GM23338 (cell line): ENCODE results near the gene ZSCAN26. TPM values are rescaled to one million over a fixed set of nuclear protein-coding genes. Genes with fewer than 3 reads are reported as not detected.
"Not testable (repeated sequence)": the region's sequence is repeated elsewhere in the genome, so short reads cannot be mapped to it uniquely, and the experiment has no call there.

Experiments used
- ATAC-seq: fragments of 200-7000 bp; cut with Tn5 transposase; 3 replicates; pipeline ENCODE4 v1.9.1; 2020
- DNase-seq: peaks from one replicate; pipeline ENCODE4 v3.0.0-alpha.2; 2015; ENCODE audit warnings: low spot score
- H2AFZ ChIP-seq: fragments of 200-600 bp; sonication (generic); 2 replicates; pipeline ENCODE4 v1.8.0; 2016; ENCODE audit warnings: antibody characterized with exemption, mild to moderate bottlenecking, moderate library complexity
- H3F3A ChIP-seq: fragments of 200-600 bp; sonication (generic); replicated peaks from 2 replicates; pipeline ENCODE4 v1.8.0; 2017; ENCODE audit warnings: antibody characterized with exemption, mixed run types, low read depth
- H3K27ac ChIP-seq: fragments of 200-600 bp; sonication (generic); 2 replicates; pipeline ENCODE4 v1.6.1; 2016; ENCODE audit warnings: low read depth
- H3K27me3 ChIP-seq: fragments of 200-600 bp; sonication (generic); 2 replicates; pipeline ENCODE4 v1.8.0; 2016; ENCODE audit warnings: mild to moderate bottlenecking, mixed run types, moderate library complexity; ENCODE audit not compliant: insufficient read depth
- H3K36me3 ChIP-seq: fragments of 200-600 bp; sonication (generic); 2 replicates; pipeline ENCODE4 v1.8.0; 2016; ENCODE audit warnings: mild to moderate bottlenecking; ENCODE audit not compliant: insufficient read depth
- H3K4me1 ChIP-seq: fragments of 200-600 bp; sonication (generic); 2 replicates; pipeline ENCODE4 v1.8.0; 2016; ENCODE audit warnings: mild to moderate bottlenecking, moderate library complexity; ENCODE audit not compliant: insufficient read depth
- H3K4me2 ChIP-seq: fragments of 200-600 bp; sonication (generic); 2 replicates; pipeline ENCODE4 v1.7.1; 2017; ENCODE audit warnings: mixed run types
- H3K4me3 ChIP-seq: fragments of 200-600 bp; sonication (generic); 2 replicates; pipeline ENCODE4 v1.6.1; 2016; ENCODE audit warnings: mixed run types
- H3K79me2 ChIP-seq: fragments of 200-600 bp; sonication (generic); replicated peaks from 2 replicates; pipeline ENCODE4 v1.8.0; 2017; ENCODE audit warnings: mild to moderate bottlenecking; ENCODE audit not compliant: insufficient read depth
- H3K9me2 ChIP-seq: fragments of 200-600 bp; sonication (generic); 2 replicates; pipeline ENCODE4 v1.8.0; 2017; ENCODE audit not compliant: insufficient read depth
- H4K20me1 ChIP-seq: fragments of 200-600 bp; sonication (generic); replicated peaks from 2 replicates; pipeline ENCODE4 v1.8.0; 2017; ENCODE audit warnings: mild to moderate bottlenecking; ENCODE audit not compliant: insufficient read depth
- H3K27ac Mint-ChIP-seq: 2 replicates; pipeline ENCODE4 v1.8.0; 2020; ENCODE audit warnings: inconsistent platforms, mild to moderate bottlenecking, moderate library complexity, mixed read lengths
- H3K27me3 Mint-ChIP-seq: 3 replicates; pipeline ENCODE4 v1.8.0; 2022; ENCODE audit warnings: low read depth, mild to moderate bottlenecking, moderate library complexity, mixed read lengths, inconsistent platforms; ENCODE audit not compliant: insufficient read depth, poor library complexity
- H3K36me3 Mint-ChIP-seq: 3 replicates; pipeline ENCODE4 v1.8.0; 2021; ENCODE audit warnings: low read depth, mild to moderate bottlenecking, inconsistent platforms, moderate library complexity, mixed read lengths
- H3K4me1 Mint-ChIP-seq: 3 replicates; pipeline ENCODE4 v1.8.0; 2020; ENCODE audit warnings: mild to moderate bottlenecking, inconsistent platforms, mixed read lengths
- H3K4me3 Mint-ChIP-seq: 3 replicates; pipeline ENCODE4 v1.8.0; 2021; ENCODE audit warnings: moderate library complexity, mild to moderate bottlenecking, inconsistent platforms, mixed read lengths
- H3K9me3 Mint-ChIP-seq: 3 replicates; pipeline ENCODE4 v1.8.0; 2020; ENCODE audit warnings: moderate library complexity, mild to moderate bottlenecking, inconsistent platforms, mixed read lengths
- CREB1 ChIP-seq: fragments of 250-450 bp; sonication (Bioruptor Pico); IDR thresholded peaks from 2 replicates; pipeline ENCODE4 v1.5.0; 2020; ENCODE audit warnings: low read depth, mild to moderate bottlenecking, moderate library complexity
- EZH2 ChIP-seq: fragments of 200-600 bp; sonication (generic); IDR thresholded peaks from one replicate; pipeline ENCODE4 v1.8.0; 2017; ENCODE audit warnings: antibody characterized with exemption, mild to moderate bottlenecking, low read depth; ENCODE audit not compliant: unreplicated experiment
- JUNB ChIP-seq: IDR thresholded peaks from one replicate; pipeline ENCODE4 v1.6.1; 2016; ENCODE audit warnings: antibody characterized with exemption; ENCODE audit not compliant: unreplicated experiment
- NANOG ChIP-seq: IDR thresholded peaks from 2 replicates; pipeline ENCODE4 v1.6.1; 2016; ENCODE audit warnings: antibody characterized with exemption, borderline replicate concordance
- POLR2AphosphoS5 ChIP-seq: IDR thresholded peaks from 2 replicates; pipeline ENCODE4 v1.6.1; 2016; ENCODE audit warnings: antibody characterized with exemption, low read depth
- ZNF331 ChIP-seq: fragments of 250-450 bp; sonication (Bioruptor Pico); IDR thresholded peaks from 2 replicates; pipeline ENCODE4 v1.5.0; 2020; ENCODE audit warnings: low read depth, mild to moderate bottlenecking, moderate library complexity
- polyA plus RNA-seq: library from polyadenylated mRNA; unstranded; fragments of >200 nt; fragmentation: Nextera tagmentation; extraction: Ambion mirVana; gene quantifications from 2 replicates; pipeline ENCODE4 v1.2.1, GENCODE V29; 2016
- total RNA-seq: library from RNA; depleted of rRNA; stranded (reverse); fragments of >200 nt; shearing (Covaris generic); gene quantifications from 2 replicates; pipeline ENCODE4 v1.2.3, GENCODE V29; 2014
- TF ChIP-seq, protein P1 (sequence below): IDR thresholded peaks from one replicate; pipeline ENCODE4 v1.6.1; 2018; ENCODE audit warnings: antibody characterized with exemption; ENCODE audit not compliant: unreplicated experiment
- TF ChIP-seq, protein P2 (sequence below), 2 experiments: fragments of 200-600 bp in 1 of 2; sonication (generic) in 1 of 2; conservative IDR thresholded peaks; 2 replicates each; pipeline versions ENCODE4 v1.5.1 to v1.6.1; 2016 to 2017; ENCODE audit warnings: antibody characterized with exemption in 2 of 2, low read depth in 2 of 2, mild to moderate bottlenecking in 2 of 2, moderate library complexity in 1 of 2

ZSCAN26 gene
- total and polyA plus RNA-seq, 2 experiments from 2014 or later = 6.5 to 10.2 TPM

DNA sequence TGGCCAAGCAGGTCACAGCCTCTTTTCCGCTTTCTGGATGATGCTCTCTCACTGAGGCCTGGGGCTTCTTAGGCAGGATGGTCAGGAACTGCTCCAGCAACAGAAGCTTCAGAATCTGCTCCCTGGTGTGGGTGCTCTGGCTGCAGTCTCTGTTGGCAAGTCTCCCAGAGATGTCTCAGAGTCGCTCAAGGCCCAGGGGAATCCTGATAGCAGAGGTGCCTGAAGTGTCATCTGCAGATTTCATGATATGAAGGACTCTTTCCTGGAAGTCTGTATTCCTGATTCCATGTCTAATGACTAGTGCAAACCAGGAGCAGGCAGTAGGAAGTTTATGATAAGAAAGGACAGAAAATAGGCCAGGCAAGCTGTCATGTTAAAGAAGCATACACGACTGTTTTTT is 48.7 kb downstream of the ZSCAN26 start:
- Histone ChIP-seq H3K27ac (no peak overlapping the region), H3K4me2 (no peak overlapping the region), H2AFZ (no peak overlapping the region), H4K20me1 (no peaks in the 10 kb centered on the region), H3K27me3 (no peaks in the 10 kb centered on the region), H3K9me2 (no peaks in the 10 kb centered on the region), H3F3A (no peaks in the 10 kb centered on the region), H3K79me2 (no peaks in the 10 kb centered on the region), H3K4me1 (peaks cover 6% of the 10 kb centered on the region; the same call in 1 of the 2 replicates), H3K36me3 (no peaks in the 10 kb centered on the region), H3K4me3 (no peak overlapping the region)
- no peak for TF ChIP-seq JUNB
- Mint-ChIP-seq H3K4me1 (peaks cover 5% of the 10 kb centered on the region), H3K9me3 (no peaks in the 10 kb centered on the region), H3K27ac (no peak overlapping the region), H3K27me3 (no peaks in the 10 kb centered on the region), H3K4me3 (no peak overlapping the region), H3K36me3 (peaks cover 6% of the 10 kb centered on the region; the same call in 2 of the 3 replicates)
- ATAC-seq = no peak
- DNase-seq = no peak

DNA sequence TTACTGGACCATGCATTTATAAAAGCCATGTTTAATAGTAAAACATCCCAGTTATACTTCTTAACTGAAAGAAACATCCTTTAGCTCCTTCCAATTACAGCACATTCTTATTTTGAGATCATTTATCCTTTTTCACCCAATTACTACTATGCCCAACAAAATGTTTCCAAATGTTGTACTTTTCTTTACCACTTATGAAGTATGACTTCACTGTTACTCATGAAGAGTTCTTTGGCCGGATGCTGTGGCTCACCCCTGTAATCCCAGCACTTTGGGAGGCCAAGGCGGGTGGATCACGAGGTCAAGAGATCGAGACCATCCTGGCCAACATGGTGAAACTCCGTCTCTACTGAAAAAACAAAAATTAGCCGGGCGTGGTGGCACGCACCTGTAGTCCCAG is 50.9 kb downstream of the ZSCAN26 start:
- not testable (repeated sequence) for H3K9me2 ChIP-seq, H3K4me3 ChIP-seq, ATAC-seq, DNase-seq, H3K79me2 ChIP-seq, H3K4me1 ChIP-seq, H3F3A ChIP-seq, H3K27me3 Mint-ChIP-seq, H3K4me3 Mint-ChIP-seq, H2AFZ ChIP-seq, H3K4me2 ChIP-seq, H3K27me3 ChIP-seq, H3K36me3 Mint-ChIP-seq, H4K20me1 ChIP-seq, H3K27ac ChIP-seq, H3K4me1 Mint-ChIP-seq, H3K27ac Mint-ChIP-seq, H3K36me3 ChIP-seq, H3K9me3 Mint-ChIP-seq

DNA sequence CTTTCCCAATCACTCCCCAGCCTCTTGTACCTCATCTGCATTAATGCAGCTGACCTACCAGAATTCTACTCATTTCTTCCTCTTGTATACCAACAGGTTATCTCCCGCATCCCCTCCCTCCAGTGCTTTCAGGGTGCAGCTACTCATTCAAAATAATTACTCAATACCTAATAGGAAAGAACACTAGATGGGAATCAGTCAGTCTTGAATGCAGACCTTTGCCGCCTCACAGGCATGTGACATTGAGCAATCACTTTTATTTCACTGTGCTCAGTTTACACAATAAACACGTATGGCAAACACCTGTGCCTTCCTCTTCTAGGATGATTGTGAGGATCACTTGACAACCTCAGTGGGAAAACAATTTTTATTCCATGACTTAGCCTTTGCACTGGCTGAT is 55.7 kb downstream of the ZSCAN26 start:
- Histone ChIP-seq H3K4me2 (no peak overlapping the region), H3K4me1 (no peaks in the 10 kb centered on the region), H4K20me1 (no peaks in the 10 kb centered on the region), H3F3A (no peaks in the 10 kb centered on the region), H3K36me3 (peaks cover 28% of the 10 kb centered on the region), H3K4me3 (no peak overlapping the region), H2AFZ (no peak overlapping the region), H3K79me2 (no peaks in the 10 kb centered on the region), H3K27ac (no peak overlapping the region), H3K9me2 (no peaks in the 10 kb centered on the region), H3K27me3 (no peaks in the 10 kb centered on the region)
- H3K4me3 Mint-ChIP-seq = no peak overlapping the region
- H3K9me3 Mint-ChIP-seq = peaks cover 28% of the 10 kb centered on the region
- DNase-seq (no peak), ATAC-seq (no peak)
- peaks cover 39% of the 10 kb centered on the region for H3K36me3 Mint-ChIP-seq
- H3K4me1 Mint-ChIP-seq = no peaks in the 10 kb centered on the region
- no peak overlapping the region for H3K27ac Mint-ChIP-seq
- peaks cover 4% of the 10 kb centered on the region for H3K27me3 Mint-ChIP-seq
- no peak for TF ChIP-seq EZH2
- TF ChIP-seq NANOG = no peak
- no peak for TF ChIP-seq ZNF331 (CRISPR knock-in tag)
- TF ChIP-seq, protein P1, sequence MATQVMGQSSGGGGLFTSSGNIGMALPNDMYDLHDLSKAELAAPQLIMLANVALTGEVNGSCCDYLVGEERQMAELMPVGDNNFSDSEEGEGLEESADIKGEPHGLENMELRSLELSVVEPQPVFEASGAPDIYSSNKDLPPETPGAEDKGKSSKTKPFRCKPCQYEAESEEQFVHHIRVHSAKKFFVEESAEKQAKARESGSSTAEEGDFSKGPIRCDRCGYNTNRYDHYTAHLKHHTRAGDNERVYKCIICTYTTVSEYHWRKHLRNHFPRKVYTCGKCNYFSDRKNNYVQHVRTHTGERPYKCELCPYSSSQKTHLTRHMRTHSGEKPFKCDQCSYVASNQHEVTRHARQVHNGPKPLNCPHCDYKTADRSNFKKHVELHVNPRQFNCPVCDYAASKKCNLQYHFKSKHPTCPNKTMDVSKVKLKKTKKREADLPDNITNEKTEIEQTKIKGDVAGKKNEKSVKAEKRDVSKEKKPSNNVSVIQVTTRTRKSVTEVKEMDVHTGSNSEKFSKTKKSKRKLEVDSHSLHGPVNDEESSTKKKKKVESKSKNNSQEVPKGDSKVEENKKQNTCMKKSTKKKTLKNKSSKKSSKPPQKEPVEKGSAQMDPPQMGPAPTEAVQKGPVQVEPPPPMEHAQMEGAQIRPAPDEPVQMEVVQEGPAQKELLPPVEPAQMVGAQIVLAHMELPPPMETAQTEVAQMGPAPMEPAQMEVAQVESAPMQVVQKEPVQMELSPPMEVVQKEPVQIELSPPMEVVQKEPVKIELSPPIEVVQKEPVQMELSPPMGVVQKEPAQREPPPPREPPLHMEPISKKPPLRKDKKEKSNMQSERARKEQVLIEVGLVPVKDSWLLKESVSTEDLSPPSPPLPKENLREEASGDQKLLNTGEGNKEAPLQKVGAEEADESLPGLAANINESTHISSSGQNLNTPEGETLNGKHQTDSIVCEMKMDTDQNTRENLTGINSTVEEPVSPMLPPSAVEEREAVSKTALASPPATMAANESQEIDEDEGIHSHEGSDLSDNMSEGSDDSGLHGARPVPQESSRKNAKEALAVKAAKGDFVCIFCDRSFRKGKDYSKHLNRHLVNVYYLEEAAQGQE = no peak
- no peak for TF ChIP-seq CREB1 (CRISPR knock-in tag)
- TF ChIP-seq POLR2AphosphoS5 = no peak
- TF ChIP-seq, protein P2, sequence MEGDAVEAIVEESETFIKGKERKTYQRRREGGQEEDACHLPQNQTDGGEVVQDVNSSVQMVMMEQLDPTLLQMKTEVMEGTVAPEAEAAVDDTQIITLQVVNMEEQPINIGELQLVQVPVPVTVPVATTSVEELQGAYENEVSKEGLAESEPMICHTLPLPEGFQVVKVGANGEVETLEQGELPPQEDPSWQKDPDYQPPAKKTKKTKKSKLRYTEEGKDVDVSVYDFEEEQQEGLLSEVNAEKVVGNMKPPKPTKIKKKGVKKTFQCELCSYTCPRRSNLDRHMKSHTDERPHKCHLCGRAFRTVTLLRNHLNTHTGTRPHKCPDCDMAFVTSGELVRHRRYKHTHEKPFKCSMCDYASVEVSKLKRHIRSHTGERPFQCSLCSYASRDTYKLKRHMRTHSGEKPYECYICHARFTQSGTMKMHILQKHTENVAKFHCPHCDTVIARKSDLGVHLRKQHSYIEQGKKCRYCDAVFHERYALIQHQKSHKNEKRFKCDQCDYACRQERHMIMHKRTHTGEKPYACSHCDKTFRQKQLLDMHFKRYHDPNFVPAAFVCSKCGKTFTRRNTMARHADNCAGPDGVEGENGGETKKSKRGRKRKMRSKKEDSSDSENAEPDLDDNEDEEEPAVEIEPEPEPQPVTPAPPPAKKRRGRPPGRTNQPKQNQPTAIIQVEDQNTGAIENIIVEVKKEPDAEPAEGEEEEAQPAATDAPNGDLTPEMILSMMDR (conservative IDR thresholded peaks at IDR 0.05; ENCODE audit: low read depth in 2 of 2) = no peak
